ENCODE measurements around the gene ROCK2. TPM values are rescaled to one million over a fixed set of nuclear protein-coding genes. Genes with fewer than 3 reads are reported as not detected.

The ROCK2 gene
- total RNA-seq, 3 donors from 2014 or later (not counting 1 experiment from before 2014, with no cell fraction given) = 19.9 to 28.2 (median 21.9) TPM

DNA sequence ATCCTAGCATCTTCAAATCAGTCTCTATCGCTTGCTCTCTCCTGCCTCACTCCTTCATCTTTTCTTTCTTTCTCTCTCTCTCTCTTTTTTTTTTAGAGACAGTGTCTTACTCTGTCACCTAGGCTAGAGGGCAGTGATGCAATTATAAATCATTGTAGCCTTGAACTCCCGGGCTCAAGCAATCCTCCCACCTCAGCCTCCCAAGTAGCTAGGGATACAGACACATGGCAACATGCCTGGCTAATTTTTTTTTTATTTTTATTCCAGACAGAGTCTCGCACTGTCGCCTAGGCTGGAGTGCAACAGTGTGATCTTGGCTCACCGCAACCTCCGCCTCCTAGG lies 199.7 kb downstream of the ROCK2 start:
- Histone ChIP-seq H3K9me3 (ENCODE audit: control insufficient read depth, insufficient read depth, low read length) (no peaks in the 10 kb centered on the region), H3K27me3 (ENCODE audit: control insufficient read depth, insufficient read depth, low read length) (no peaks in the 10 kb centered on the region), H3K4me1 (ENCODE audit: control insufficient read depth, insufficient read depth, low read length) (peaks cover 4% of the 10 kb centered on the region), H3K36me3 (ENCODE audit: control insufficient read depth, insufficient read depth, low read length) (no peaks in the 10 kb centered on the region), H3K4me3 (ENCODE audit: low read length) (no peak overlapping the region), H3K27ac (ENCODE audit: low read length) (no peak overlapping the region)
- TF ChIP-seq CTCF (IDR thresholded peaks at IDR 0.05) = no peak
- no peaks in the 10 kb centered on the region for H3K9me3 Mint-ChIP-seq
- no peaks in the 10 kb centered on the region for H3K36me3 Mint-ChIP-seq
- no peaks in the 10 kb centered on the region for H3K4me1 Mint-ChIP-seq
- WGBS (ENCODE audit: insufficient coverage) = 95% methylated on average over 6 of the region's 6 CpGs
- no peak for DNase-seq
- no peak overlapping the region for H3K4me3 Mint-ChIP-seq
- H3K27ac Mint-ChIP-seq = no peak overlapping the region
- intact Hi-C loops (cut with micrococcal nuclease) = no loop called here
- H3K27me3 Mint-ChIP-seq (ENCODE audit: low read depth in 2 of 2) = peaks cover 20 to 31% of the 10 kb centered on the region in 2 donors
- ATAC-seq = no peak

DNA sequence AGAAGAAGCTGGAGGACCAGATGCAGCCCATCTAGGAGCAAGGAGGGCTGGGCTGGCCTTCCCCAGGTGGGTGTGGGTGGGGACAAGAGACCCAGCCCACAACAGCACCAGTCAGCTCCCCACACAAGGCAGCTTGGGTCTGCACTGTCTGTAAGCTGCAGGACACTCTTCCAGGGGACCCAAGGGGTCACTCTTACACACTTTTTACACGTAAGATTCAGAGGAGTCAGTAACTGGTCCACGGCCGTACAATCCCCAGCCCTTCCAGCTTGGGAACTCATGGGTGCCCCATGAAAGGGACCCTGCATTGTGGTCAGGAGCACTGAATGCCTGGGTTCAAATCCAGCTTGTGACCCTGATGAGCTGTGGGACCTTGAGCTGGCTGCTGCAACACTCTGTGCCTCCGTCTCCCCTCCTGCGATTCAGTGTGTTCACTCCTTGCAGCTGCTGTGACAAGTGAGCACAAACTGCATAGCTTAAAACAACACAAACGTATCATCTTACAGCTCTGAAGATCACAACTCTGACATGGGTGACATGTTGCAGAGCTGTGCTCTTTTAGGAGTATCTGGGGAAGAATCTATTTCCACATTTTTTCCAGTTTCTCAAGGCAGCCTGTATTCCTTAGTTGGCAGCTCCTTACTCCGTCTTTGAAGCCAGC lies 200.2 kb downstream of the ROCK2 start:
- Histone ChIP-seq H3K4me3 (ENCODE audit: low read length) (no peak overlapping the region), H3K36me3 (ENCODE audit: control insufficient read depth, insufficient read depth, low read length) (no peaks in the 10 kb centered on the region), H3K9me3 (ENCODE audit: control insufficient read depth, insufficient read depth, low read length) (no peaks in the 10 kb centered on the region), H3K27ac (ENCODE audit: low read length) (no peak overlapping the region), H3K27me3 (ENCODE audit: control insufficient read depth, insufficient read depth, low read length) (no peaks in the 10 kb centered on the region), H3K4me1 (ENCODE audit: control insufficient read depth, insufficient read depth, low read length) (peaks cover 4% of the 10 kb centered on the region)
- DNase-seq = no peak
- H3K36me3 Mint-ChIP-seq = no peaks in the 10 kb centered on the region
- 94% methylated on average over 7 of the region's 7 CpGs for WGBS (ENCODE audit: insufficient coverage)
- no peak overlapping the region for H3K27ac Mint-ChIP-seq
- H3K4me3 Mint-ChIP-seq = no peak overlapping the region
- TF ChIP-seq CTCF (IDR thresholded peaks at IDR 0.05) = no peak
- peaks cover 20 to 31% of the 10 kb centered on the region in 2 donors for H3K27me3 Mint-ChIP-seq (ENCODE audit: low read depth in 2 of 2)
- H3K4me1 Mint-ChIP-seq = no peaks in the 10 kb centered on the region
- no peak for ATAC-seq
- no peaks in the 10 kb centered on the region for H3K9me3 Mint-ChIP-seq
- intact Hi-C loops (cut with micrococcal nuclease) = no loop called here

DNA sequence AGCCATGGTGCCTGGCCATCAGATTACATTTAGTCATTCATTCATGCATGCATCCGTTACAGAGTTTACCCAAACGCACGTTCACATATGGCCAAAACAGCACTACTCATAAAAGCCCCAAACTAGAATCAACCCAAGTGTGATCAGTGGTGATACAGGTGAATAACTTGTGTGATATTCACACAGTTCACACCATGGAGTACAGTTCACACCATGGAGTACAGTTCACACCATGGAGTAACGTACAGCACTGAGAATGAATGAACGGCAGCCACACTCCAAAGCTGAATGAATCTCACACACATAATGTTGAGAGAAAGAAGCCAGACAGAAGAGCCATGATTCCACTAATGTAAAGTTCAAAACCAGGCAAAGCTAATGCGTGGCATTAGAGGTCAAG lies 201.4 kb downstream of the ROCK2 start:
- no peak overlapping the region for H3K27ac Mint-ChIP-seq
- Histone ChIP-seq H3K27ac (ENCODE audit: low read length) (no peak overlapping the region), H3K4me3 (ENCODE audit: low read length) (no peak overlapping the region), H3K9me3 (ENCODE audit: control insufficient read depth, insufficient read depth, low read length) (no peaks in the 10 kb centered on the region), H3K4me1 (ENCODE audit: control insufficient read depth, insufficient read depth, low read length) (peaks cover 4% of the 10 kb centered on the region), H3K27me3 (ENCODE audit: control insufficient read depth, insufficient read depth, low read length) (no peaks in the 10 kb centered on the region), H3K36me3 (ENCODE audit: control insufficient read depth, insufficient read depth, low read length) (no peaks in the 10 kb centered on the region)
- ATAC-seq = no peak
- intact Hi-C loops (cut with micrococcal nuclease) = no loop called here
- no peaks in the 10 kb centered on the region for H3K9me3 Mint-ChIP-seq
- no peaks in the 10 kb centered on the region for H3K4me1 Mint-ChIP-seq
- WGBS (ENCODE audit: insufficient coverage) = 92% methylated on average over 4 of the region's 6 CpGs
- H3K4me3 Mint-ChIP-seq = no peak overlapping the region
- no peaks in the 10 kb centered on the region for H3K36me3 Mint-ChIP-seq
- no peak for TF ChIP-seq CTCF (IDR thresholded peaks at IDR 0.05)
- DNase-seq = no peak
- H3K27me3 Mint-ChIP-seq (ENCODE audit: low read depth in 2 of 2) = peaks cover 20 to 31% of the 10 kb centered on the region in 2 donors

GRCh38 chr2:11142330-11142729 lies 202.1 kb downstream of the ROCK2 start:
- Histone ChIP-seq H3K4me1 (ENCODE audit: control insufficient read depth, insufficient read depth, low read length) (peaks cover 4% of the 10 kb centered on the region), H3K36me3 (ENCODE audit: control insufficient read depth, insufficient read depth, low read length) (no peaks in the 10 kb centered on the region), H3K9me3 (ENCODE audit: control insufficient read depth, insufficient read depth, low read length) (no peaks in the 10 kb centered on the region), H3K27ac (ENCODE audit: low read length) (no peak overlapping the region), H3K27me3 (ENCODE audit: control insufficient read depth, insufficient read depth, low read length) (no peaks in the 10 kb centered on the region), H3K4me3 (ENCODE audit: low read length) (no peak overlapping the region)
- Mint-ChIP-seq H3K27ac (no peak overlapping the region), H3K4me3 (no peak overlapping the region), H3K36me3 (no peaks in the 10 kb centered on the region), H3K4me1 (no peaks in the 10 kb centered on the region), H3K27me3 (ENCODE audit: low read depth in 2 of 2) (peaks cover 20 to 31% of the 10 kb centered on the region in 2 donors), H3K9me3 (no peaks in the 10 kb centered on the region)
- no peak for DNase-seq
- intact Hi-C loops (cut with micrococcal nuclease) = no loop called here
- 61% methylated on average over 3 of the region's 3 CpGs for WGBS (ENCODE audit: insufficient coverage)
- TF ChIP-seq CTCF (IDR thresholded peaks at IDR 0.05) = no peak
- ATAC-seq = no peak
